ENCODE results near the gene KRT74. TPM values are rescaled to one million over a fixed set of nuclear protein-coding genes. Genes with fewer than 3 reads are reported as not detected.

KRT74 gene
- total RNA-seq, 2 donors from 2014 or later, result not detected

DNA sequence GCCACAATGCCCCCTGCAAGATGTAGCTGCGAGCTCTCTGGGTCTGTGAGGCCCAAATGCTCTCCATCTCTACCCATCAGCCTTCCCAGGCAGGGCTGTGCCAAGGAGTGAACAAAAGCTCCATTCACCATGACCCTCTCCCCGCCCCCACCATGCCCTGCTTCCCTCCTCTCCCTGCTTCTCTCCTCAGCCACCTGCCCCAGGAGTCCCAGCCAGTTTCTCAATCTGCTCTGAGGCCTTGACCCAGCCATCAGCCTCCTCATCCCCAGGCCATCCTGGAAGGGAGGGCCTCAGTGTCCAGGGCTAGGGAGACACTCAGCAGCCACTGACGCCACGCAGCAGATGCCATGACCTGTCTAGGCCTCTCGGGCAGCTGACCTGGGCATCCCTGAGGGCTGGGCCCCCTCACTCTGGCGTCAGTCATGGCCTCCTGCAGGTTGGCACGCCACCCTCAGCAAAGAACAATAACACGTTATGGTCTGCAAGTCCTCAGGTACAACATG lies 45.0 kb downstream of the KRT74 start:
- H3K4me3 ChIP-seq, result no peak overlapping the region
- no peaks in the 10 kb centered on the region for H3K9me3 ChIP-seq
- H3K4me1 ChIP-seq (ENCODE audit: control insufficient read depth in 1 of 2, low read depth in 2 of 2), result no peaks in the 10 kb centered on the region
- H3K27me3 ChIP-seq (replicated peaks; ENCODE audit: insufficient read depth), result no peaks in the 10 kb centered on the region
- ATAC-seq (ENCODE audit: insufficient number of reproducible peaks, low FRiP score, low read depth), result no peak
- H3K36me3 ChIP-seq, result no peaks in the 10 kb centered on the region
- TF ChIP-seq, protein P1, sequence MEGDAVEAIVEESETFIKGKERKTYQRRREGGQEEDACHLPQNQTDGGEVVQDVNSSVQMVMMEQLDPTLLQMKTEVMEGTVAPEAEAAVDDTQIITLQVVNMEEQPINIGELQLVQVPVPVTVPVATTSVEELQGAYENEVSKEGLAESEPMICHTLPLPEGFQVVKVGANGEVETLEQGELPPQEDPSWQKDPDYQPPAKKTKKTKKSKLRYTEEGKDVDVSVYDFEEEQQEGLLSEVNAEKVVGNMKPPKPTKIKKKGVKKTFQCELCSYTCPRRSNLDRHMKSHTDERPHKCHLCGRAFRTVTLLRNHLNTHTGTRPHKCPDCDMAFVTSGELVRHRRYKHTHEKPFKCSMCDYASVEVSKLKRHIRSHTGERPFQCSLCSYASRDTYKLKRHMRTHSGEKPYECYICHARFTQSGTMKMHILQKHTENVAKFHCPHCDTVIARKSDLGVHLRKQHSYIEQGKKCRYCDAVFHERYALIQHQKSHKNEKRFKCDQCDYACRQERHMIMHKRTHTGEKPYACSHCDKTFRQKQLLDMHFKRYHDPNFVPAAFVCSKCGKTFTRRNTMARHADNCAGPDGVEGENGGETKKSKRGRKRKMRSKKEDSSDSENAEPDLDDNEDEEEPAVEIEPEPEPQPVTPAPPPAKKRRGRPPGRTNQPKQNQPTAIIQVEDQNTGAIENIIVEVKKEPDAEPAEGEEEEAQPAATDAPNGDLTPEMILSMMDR (IDR thresholded peaks at IDR 0.05), result no peak
- H3K27ac ChIP-seq, result no peak overlapping the region
- DNase-seq (ENCODE audit: low spot score), result no peak

DNA sequence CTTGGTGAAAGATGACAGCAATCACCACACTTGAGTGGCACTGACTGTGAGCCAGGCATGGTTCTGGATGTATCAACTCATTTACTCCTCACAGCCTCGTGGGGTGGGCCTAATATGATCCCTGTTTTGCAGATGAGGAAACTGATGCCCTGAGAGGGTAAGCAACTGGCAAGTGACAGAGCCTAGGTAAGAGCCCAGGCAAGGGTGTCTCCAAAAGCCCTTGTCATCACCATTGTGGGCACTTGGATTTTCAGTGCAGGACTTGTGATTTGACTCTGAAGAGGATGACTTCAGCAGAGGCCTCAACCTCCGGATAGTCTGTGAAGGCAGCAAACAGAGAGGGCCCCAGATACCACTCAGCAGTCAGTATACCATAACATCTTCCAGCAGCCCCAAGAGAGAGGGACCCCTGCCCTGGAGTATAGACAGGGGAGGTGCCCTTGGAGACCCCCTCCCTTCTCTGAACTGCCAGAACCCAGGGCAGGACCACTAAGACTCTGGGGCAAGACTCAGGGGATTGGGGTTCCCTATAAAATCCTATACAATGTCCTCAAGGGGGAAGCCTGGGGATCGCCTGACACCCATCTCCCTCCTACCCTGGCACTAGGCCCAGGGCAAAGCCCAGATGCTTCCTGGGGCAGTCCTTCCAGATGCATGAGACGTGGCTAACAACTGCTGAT lies 46.4 kb downstream of the KRT74 start:
- Histone ChIP-seq H3K36me3 (no peaks in the 10 kb centered on the region), H3K4me1 (ENCODE audit: control insufficient read depth in 1 of 2, low read depth in 2 of 2) (no peaks in the 10 kb centered on the region), H3K27me3 (replicated peaks; ENCODE audit: insufficient read depth) (no peaks in the 10 kb centered on the region), H3K9me3 (no peaks in the 10 kb centered on the region), H3K4me3 (no peak overlapping the region), H3K27ac (no peak overlapping the region)
- no peak for ATAC-seq (ENCODE audit: insufficient number of reproducible peaks, low FRiP score, low read depth)
- DNase-seq (ENCODE audit: low spot score), result no peak
- TF ChIP-seq, protein P1 (IDR thresholded peaks at IDR 0.05), result no peak

DNA sequence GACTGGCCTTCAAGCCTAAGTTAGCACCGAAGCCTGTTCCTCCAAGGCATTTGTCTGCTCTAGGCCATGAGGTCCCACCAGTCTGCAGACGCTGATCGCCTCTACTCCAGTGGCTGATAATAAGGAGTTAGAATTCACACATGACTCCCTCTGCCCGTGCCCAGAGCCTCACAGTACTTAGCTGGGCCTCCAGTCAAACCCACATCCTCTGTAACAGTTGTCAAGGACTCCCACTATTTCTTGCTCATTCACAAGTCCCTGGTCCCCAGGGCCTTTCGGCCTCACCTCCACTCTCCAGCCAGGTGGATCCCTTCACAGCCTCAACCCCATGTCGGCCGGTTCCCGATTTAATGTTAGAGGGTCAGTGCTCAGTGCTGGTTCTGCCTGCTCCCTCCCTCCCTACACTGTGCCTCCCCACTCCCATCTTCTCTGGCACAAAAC lies 47.1 kb downstream of the KRT74 start:
- DNase-seq (ENCODE audit: low spot score) (no peak), ATAC-seq (ENCODE audit: insufficient number of reproducible peaks, low FRiP score, low read depth) (no peak)
- H3K27me3 ChIP-seq (replicated peaks; ENCODE audit: insufficient read depth), result no peaks in the 10 kb centered on the region
- H3K36me3 ChIP-seq, result no peaks in the 10 kb centered on the region
- no peaks in the 10 kb centered on the region for H3K4me1 ChIP-seq (ENCODE audit: control insufficient read depth in 1 of 2, low read depth in 2 of 2)
- H3K4me3 ChIP-seq, result no peak overlapping the region
- TF ChIP-seq, protein P1 (IDR thresholded peaks at IDR 0.05), result no peak
- H3K27ac ChIP-seq, result no peak overlapping the region
- no peaks in the 10 kb centered on the region for H3K9me3 ChIP-seq

GRCh38 chr12:52525661-52526499 lies 47.8 kb downstream of the KRT74 start:
- peaks cover 0 to 3% of the 10 kb centered on the region in 2 donors for H3K4me1 ChIP-seq (ENCODE audit: control insufficient read depth in 1 of 2, low read depth in 2 of 2)
- no peak overlapping the region for H3K4me3 ChIP-seq
- DNase-seq (ENCODE audit: low spot score) (no peak), ATAC-seq (ENCODE audit: insufficient number of reproducible peaks, low FRiP score, low read depth) (no peak)
- H3K9me3 ChIP-seq, result no peaks in the 10 kb centered on the region
- H3K27me3 ChIP-seq (replicated peaks; ENCODE audit: insufficient read depth), result no peaks in the 10 kb centered on the region
- no peaks in the 10 kb centered on the region for H3K36me3 ChIP-seq
- TF ChIP-seq, protein P1 (IDR thresholded peaks at IDR 0.05), result no peak
- no peak overlapping the region for H3K27ac ChIP-seq

GRCh38 chr12:52524898-52525591 lies 48.6 kb downstream of the KRT74 start:
- TF ChIP-seq, protein P1 (IDR thresholded peaks at IDR 0.05), result no peak
- H3K9me3 ChIP-seq, result no peaks in the 10 kb centered on the region
- H3K27ac ChIP-seq, result no peak overlapping the region
- no peaks in the 10 kb centered on the region for H3K36me3 ChIP-seq
- no peak for DNase-seq (ENCODE audit: low spot score)
- peaks cover 0 to 3% of the 10 kb centered on the region in 2 donors for H3K4me1 ChIP-seq (ENCODE audit: control insufficient read depth in 1 of 2, low read depth in 2 of 2)
- H3K4me3 ChIP-seq, result no peak overlapping the region
- ATAC-seq (ENCODE audit: insufficient number of reproducible peaks, low FRiP score, low read depth), result no peak
- H3K27me3 ChIP-seq (replicated peaks; ENCODE audit: insufficient read depth), result no peaks in the 10 kb centered on the region

Measured in thoracic aorta (tissue), 2 donors.